Adrenal gland (tissue), 5 donors: ENCODE results near the gene PHF3.

Experiments
- CTCF ChIP-seq, 6 experiments: fragments of 450-650 bp in 4 of 6; fragments of 200-600 bp in 2 of 6; sonication (generic) in 1 of 6; IDR thresholded peaks; 1 replicate in 5 of 6; 2 replicates in 1 of 6; pipeline versions ENCODE4 v1.5.1 to v1.8.0; 2016 to 2021; ENCODE audit warnings: antibody characterized with exemption in 6 of 6, mild to moderate bottlenecking in 2 of 6, moderate library complexity in 1 of 6
- POLR2A ChIP-seq, 2 donors: fragments of 450-650 bp; IDR thresholded peaks; one replicate each; pipeline ENCODE4 v1.6.1; 2017; ENCODE audit warnings: antibody characterized with exemption in 2 of 2, mild to moderate bottlenecking in 2 of 2, moderate library complexity in 1 of 2
- donor health status: DM: no; HTN: no; CAD: no.

- TF ChIP-seq CTCF (IDR thresholded peaks at IDR 0.05) (no peak), POLR2A (IDR thresholded peaks at IDR 0.05) (no peak)
These were observed 42.7 kb upstream of the PHF3 start for GRCh38 chr6:63592886-63593285.
